GM21723 (cell line): Measurements from ENCODE around the gene DYSF.

ENCODE experiments used
- ATAC-seq: cut with Tn5 transposase; IDR thresholded peaks from one replicate; pipeline ENCODE4 v1.9.1; 2021; ENCODE audit warnings: mild to moderate bottlenecking, moderate library complexity; ENCODE audit not compliant: unreplicated experiment

The DYSF gene

DNA sequence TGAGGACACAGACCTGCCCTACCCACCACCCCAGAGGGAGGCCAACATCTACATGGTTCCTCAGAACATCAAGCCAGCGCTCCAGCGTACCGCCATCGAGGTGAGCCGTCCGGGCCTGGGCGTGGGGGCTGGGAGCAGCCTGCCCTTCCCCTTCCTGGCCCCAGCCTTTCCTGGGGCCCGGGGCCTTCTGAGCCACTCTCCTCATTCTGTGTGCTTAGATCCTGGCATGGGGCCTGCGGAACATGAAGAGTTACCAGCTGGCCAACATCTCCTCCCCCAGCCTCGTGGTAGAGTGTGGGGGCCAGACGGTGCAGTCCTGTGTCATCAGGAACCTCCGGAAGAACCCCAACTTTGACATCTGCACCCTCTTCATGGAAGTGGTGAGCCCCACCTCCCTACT lies 157.9 kb downstream of the DYSF start:
- ATAC-seq, result no peak

DNA sequence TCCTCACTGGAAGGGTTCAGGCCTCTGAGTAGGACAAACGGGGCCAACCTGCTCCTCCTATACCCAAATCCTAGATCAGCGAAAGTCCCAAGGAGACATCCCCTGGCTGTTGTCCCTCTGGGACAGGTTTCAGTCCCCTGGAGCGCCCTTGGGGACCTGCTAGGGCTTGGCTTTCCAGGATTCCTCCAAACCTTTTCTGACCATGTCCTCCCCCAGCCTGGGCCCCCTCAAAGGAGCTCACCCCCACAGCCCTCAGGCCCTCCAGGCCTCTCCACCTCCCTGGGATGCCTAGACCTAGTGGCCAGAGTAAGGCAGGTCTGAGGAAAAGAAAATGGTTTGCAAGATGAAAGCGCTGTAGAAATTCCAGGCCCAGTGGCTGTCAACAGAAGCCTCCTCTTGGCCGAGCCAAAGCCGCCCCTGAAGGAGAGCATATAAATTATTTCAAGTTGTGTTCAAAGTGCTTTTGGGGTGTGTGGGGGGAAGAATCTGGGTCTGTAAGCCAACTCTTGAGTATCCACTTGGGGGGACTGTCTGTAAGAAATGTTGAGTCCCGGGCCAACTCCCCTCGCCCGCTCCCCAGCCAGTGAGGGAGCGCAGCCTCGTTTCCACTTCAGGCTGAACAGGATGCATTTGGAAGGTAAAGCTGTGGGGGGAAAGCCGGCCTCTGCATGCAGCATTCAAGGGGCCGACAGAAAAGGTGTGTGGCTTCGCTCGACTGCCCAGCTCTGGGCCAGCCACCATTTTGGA lies 158.6 kb downstream of the DYSF start:
- ATAC-seq, result no peak

DNA sequence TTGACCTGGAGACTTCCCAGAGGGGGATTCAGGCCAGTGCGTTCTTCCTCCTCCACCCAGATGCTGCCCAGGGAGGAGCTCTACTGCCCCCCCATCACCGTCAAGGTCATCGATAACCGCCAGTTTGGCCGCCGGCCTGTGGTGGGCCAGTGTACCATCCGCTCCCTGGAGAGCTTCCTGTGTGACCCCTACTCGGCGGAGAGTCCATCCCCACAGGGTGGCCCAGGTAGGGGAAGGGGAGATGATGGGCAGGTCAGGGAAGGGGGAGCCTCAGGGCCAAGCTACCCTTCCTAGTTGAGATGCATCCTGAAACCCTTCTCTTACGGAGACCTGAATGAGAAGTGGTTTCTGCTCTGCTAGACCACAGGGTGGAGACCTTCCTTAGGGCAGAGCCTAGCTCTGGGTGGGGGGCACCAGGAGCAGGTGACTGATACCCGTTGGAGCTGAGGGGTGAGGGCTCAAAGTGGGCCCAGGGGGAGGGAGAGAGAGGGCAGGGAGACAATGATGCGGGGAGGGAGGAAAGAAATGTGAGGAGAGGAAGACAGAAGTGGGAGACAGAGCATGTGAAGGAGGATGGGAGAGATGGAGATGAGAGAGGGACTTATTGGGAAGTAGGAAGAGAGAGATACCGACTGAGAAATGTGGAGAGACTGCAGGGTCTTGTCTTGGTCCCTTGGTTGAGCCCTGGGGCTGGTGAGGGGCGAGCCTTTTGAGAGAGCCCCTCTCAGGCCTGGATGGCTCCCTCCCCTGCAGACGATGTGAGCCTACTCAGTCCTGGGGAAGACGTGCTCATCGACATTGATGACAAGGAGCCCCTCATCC lies 159.4 kb downstream of the DYSF start:
- no peak for ATAC-seq

DNA sequence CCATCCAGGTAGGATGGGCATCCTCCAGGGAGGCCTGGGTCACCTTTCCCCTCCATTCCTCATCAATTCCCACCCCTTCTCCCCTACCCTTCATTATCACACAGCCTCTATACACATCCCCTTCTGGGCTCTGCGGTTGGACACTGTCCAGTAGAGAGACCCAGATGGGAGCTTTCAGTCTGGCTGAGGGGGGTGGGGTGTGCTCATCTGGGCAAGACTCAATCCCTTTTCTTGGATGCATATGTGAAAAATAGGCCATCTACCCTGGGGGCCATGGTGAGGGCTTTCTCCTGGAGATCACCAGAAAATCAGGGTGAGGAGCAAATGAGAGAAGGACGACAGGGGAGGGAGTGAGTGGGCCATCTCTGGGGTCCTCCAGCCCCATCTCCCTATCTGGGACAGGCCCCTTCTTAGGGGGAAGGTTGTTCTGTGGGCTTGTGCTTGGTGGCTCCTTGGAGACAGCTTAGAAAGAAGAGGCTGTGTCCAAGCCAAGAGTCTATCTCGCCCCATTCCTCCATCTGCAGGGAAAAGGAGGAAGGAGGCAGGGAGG lies 160.1 kb downstream of the DYSF start:
- ATAC-seq, result no peak

DNA sequence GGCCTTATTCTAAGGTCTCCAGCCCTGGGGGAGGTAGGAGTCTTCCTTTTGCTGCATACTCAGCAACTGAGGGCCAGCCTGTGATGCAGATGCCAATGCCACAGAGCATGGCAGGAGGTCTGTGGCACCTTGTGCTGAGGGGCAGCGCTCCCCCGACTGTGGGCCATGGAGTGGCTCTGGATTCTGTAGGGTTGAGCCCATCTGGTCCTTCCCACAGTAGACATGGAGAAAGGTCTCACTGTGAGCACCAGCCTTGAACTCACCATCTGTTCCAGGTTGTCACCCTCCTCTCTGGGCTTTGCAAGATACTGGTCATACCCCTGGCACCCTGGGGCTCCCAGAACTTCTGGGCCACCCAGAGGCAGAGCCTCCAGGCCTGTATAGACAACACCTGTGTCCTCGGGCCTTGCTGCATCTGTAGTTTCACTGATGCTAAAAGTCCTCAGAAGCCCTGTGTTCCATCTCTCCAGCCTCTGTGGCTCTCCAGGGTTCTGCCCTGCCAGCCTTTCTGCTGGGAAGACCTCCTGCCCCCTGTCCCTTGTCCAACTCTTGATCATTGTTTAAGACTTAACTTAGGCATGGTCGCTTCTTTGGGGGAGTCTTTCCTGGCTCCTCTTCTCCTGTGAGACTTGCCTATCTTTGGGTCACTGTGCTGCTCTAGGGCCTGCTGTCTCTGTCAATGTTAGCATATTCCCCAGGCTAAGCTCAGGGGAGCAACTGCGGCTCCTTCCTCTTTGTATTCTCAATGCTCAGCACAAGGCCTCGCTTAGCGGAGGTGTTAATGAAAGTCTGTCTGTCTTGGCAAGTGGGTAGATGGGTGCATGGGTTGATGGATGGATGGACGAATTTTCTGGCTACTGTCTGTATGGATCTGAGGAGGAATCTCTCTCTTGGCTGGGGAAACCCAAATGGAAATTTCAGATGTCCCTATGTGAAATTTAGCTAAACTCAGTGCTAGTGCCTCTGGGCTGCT lies 160.9 kb downstream of the DYSF start:
- no peak for ATAC-seq

DNA sequence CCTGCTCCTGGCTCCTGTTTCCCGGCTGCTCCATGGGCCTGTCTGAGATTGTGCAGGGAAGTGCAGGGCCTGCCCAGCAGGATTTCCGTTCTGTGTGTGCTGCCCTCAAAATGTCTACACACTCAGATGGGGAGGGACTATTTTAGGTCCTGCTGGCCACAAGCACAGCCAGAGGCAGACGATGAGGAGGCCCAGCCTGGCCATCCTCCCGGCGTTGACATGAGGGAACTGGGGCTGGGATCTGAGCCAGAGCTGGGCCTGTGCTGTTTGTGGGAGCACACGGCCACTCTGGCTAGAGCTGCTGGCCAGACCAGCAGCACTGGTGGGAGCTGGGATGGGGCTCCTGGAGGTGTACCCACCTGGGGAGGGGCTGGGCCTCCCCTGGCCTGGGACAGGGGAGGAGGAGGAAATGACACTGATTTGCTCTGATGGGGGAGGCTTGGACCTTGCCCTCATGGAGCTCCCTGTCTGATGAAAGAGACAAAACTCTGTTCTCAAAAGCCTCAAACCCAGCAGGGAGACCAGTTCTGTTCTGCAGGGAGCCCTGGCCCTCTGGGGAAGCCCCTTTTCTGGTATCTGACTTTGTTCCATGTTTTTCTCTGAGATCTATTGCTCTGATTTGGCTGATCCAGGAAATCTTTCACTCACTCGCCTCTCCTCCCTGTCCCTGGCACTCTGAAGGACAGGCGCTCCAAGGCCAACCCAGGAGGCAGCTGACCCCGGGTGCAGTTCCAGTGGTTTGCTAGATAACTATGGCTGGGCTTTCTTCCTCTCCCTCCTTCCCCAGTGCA lies 161.8 kb downstream of the DYSF start:
- no peak for ATAC-seq

DNA sequence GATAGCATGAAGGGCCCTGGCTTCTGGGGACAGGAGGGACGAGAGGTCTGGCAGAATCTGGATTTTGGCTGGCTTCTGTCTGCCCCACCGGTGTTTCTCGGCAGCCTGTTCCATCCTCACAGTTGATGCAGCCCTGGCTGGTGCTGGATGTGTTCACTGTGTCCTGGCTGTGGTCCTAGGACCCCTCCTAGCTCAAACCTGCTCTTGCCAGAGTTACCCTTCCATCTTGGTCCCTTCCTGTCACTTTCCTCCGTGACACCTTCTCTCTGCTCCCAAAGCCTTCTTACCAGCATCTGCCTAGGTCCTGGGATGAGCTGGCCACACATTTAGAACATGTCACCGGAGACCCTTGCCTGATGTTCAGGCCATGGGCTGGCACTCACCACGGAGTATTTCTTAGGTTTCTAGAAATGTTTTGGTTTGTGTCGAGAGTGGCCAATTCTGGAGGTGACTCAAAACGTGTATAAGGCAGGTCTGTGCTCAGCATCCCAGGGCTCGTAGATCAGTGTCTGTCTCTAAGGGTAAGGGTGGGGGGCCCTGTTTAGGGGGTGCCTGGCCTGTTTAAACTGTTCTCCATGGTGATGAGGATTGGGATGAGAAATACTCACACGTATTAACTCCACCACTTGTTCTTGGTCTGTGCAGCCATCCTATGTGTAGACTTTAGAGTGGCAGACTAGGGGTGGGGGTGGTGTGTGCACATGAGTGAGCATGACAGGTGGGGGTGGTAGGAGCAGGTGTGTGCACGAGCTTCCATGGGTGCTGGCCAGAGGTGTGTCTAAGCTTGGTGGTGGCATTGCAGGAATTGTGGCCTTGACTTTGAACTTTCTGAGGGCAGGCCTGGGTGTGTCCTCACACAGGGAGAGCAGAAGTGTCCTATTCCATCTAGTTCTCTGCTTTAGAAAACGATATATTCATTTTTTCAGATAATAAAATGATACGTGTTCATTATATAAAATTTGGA lies 162.7 kb downstream of the DYSF start:
- no peak for ATAC-seq

DNA sequence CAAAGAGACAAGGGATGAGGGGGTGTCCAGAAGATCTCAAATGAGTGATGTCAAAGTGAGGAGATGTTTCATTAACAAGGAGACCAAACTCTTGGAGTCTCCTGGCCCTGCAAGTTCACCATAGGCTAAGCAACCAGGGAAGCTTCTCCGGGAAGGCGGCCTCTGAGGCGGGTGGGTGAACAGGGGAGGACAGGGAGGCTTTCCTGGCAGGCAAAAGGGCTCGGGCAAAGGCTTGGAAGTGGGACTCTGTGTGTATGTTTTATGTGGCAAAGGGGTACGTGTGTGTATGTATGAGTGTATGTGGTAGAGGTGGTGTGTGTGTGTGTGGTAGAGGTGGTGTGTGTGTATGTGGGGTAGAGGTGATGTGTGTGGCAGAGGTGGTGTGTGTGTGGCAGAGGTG lies 163.9 kb downstream of the DYSF start:
- ATAC-seq, result no peak

DNA sequence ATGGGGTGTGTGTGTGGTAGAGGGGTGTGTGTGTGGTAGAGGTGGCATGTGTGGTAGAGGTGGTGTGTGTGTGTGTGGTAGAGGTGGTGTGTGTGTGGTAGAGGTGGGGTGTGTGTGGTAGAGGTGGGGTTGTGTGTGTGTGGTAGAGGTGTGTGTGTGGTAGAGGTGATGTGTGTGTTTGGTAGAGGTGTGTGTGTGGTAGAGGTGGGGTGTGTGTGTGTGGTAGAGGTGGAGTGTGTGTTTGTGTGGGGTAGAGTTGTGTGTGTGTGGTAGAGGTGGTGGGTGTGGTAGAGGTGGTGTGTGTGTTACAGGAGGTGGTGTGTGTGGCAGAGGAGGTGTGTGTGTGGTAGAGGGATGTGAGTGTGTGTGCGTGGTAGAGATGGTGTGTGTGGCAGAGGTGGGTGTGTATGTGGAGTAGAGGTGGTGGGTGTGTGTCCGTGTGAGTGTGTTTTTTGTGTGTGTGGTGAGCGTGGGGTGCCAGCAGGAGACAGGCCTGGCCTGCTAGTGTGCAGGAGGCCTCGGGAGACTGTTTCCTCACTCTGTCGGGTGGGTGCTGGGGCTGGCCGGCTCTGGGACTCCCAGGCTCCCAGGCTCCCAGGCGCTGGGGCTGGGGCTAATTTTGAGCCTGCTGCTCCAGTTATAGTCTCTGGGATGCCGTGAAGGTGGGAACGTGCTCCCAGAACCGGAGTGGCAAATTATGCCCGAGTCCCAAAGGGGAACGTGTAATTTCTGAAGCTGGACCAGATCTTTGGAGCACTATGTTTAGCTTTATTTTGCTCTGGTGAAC lies 165.2 kb downstream of the DYSF start:
- ATAC-seq, result no peak

DNA sequence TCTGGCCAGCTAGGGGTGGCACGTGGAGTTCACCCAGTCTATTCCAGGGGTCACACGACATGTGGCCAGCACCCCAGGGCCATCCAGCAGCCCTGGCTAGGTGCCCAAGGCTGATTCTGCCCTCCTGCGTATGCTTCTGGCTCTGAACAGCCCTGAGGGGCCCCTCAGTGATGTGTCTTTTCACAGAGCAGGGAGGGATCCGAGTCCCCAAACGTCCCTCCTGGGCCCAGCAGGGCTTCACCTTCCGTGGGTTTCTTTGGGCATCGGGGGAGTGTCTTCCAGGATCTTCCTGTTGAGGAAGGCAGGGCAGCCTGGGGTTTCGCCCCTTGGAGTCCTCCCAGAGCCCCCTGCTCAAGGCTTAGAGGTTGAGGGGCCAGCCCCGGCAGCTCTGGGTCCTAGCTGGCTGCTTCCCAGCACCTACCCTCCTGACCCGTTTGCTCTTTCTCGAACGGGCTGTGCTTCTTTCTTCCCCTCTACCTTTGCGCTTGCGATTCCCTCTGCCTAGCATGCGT lies 165.9 kb downstream of the DYSF start:
- no peak for ATAC-seq

DNA sequence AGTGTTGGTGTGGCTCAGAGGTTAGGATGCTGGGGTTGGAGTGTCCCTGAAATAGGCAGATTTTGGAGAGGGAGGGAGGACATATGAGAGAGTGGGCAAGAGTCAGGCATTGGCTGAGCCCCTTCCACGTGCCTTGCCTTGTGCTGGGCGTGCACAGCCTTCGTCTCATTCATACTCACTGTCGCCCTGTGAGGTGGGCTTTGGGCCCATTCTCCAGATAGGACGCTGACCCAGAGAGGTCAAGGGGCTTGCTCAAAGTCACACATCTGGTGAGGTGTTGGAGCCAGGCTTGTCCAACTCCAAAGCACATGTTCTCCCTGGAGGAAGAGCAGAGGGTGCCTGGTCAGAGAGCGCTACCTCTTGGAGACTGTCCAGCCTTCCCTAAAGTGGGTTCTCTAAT lies 166.8 kb downstream of the DYSF start:
- no peak for ATAC-seq

DNA sequence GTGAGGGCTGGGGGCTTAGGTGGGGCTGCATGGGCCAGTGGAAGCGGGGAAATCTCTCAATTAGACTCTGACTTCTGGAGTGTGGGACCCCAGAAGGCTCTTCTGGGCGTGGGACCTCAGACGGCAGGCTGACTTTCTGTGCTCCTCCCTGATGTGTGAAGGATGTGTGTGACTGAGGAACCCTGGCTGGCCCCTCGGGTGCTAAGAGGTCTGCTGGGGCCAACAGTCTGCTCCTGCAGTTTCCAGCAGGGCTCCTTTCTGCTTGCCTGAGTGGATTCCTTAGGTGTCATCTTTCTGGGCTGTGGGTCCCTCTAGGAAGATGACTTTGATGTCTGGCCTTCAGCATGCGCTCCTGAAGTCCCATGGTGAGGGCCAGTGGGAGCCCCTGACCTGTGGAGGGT lies 167.5 kb downstream of the DYSF start:
- no peak for ATAC-seq

DNA sequence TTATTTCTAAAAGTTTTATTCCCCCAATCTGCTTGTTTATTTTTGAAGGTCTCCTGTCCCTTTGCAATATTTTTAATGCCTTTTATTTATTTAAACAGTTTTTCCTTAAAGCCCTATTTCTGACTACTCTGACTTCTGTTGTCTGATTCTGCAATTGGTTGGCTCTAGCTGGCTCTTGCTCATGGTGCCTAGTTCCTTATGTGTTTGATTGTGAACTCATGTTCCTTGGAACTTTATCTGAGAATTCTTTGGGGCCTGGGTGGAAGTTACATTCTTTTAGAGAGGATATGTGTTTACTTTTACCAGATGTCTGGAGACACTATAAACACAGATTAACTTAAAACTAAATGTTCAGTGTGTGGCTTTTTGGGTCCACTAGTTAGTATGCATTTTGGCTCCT lies 175.9 kb downstream of the DYSF start:
- no peak for ATAC-seq

DNA sequence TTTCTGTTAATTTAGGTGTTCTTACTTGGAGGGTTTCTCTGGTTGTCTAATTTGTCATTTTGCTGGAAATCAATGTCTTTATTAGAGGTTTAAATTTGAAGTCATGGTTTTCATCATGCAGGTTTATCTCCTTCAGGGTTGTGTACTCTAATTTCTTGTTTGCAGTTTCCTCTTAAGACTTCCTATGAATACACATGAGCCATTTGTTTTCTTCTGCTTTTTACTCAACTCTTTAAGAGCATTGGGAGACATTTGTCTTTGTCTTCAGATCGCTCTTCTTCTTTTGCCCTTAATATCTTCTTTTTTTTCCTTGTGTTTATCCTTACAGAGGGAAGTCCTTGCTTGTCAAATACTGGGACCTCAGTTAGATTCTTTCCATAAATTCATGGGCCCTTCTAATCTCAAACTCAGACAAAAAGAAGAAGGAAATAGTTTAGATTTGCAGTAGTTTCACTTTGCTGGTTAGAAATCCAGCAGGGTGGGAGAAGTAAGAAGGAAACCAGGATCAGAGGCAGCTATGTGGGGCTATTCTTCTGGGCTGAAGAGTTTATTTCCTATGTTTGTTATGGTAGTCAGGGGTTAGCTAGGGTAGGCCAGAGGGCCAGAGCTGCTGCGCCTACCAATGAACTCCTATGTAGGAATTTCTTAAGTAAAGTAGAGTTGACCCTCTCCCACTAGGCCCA lies 176.6 kb downstream of the DYSF start:
- no peak for ATAC-seq

DNA sequence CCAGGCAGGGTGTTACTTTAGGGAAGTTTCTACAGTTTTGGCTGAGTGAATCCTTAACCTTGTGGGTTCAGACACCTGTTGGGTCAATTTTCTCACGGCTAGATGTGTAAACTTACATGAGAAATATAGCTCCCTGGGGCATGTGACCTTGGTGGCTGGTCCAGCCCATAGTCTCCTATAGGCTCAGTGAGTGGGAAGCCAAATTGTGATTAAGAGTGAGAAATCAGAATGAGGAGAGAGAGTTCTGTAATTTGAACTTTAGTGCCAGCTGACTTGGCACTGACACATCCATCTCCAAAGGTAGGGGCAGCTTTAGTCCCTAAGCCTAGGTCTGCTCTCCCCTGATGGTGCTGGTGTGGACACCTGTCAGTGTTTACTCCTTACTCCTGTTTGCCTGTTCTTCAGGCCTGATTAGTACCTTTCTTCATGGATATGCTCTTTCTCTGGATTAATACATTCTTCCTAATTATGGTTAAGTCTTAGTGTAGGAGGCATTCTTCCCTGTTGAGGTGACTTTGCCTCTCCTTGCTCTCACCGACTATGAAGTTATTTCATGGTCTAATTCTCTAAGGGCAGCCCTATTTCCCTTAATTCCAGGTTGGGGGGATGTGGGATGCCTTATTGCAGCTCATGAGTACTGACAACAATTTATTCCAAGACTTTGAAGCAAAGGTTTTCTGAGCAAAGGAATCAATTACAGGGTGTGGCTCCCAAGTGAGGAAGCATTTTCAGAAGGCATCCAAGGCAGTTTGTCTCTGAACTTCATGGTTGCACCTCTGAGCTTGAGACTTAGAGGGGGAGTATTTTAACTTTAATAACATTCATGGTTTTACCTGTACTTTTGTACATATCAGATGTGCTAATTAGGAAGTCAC lies 177.3 kb downstream of the DYSF start:
- ATAC-seq, result no peak

DNA sequence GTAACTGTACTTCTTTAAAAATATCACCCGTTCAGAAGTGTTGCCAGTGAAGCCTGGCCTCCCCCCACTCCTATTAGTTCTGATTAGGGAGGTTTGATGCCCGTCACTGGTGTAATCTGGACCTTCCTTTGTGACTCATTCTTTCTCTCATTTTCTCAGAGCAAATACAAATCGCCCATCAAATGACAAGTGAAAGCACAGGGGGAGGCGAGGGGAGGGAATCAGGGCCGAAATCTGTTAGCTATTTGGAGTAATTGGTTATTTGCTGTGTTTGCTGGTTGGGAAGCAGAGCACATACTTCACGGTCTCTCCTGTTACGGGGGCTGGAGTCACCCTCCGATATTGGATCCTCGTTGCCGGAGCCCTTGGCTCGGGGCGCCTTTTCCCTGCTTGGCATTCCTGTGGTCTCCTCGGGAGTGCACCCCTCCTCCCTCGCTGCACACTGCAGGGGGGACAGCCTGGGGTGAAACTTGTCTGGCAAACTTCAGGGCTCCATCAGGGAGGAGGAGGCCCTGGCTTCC lies 178.1 kb downstream of the DYSF start:
- no peak for ATAC-seq
